GM23248 (cell line): ENCODE results near the gene GNB1. TPM values are rescaled to one million over a fixed set of nuclear protein-coding genes. Genes with fewer than 3 reads are reported as not detected.
"Not testable (repeated sequence)": the region's sequence is repeated elsewhere in the genome, so short reads cannot be mapped to it uniquely, and the experiment has no call there.

Experiments
- DNase-seq: peaks from one replicate; pipeline ENCODE4 v3.0.0-alpha.2; 2015
- H2AFZ ChIP-seq: fragments of 200-600 bp; sonication (generic); 2 replicates; pipeline ENCODE4 v1.6.1; 2016; ENCODE audit warnings: antibody characterized with exemption
- H3F3A ChIP-seq: fragments of 200-600 bp; sonication (generic); 2 replicates; pipeline ENCODE4 v1.6.1; 2016; ENCODE audit warnings: mild to moderate bottlenecking, antibody characterized with exemption, mixed run types; ENCODE audit not compliant: insufficient read depth
- H3K27ac ChIP-seq: fragments of 200-600 bp; sonication (generic); 2 replicates; pipeline ENCODE4 v1.5.1; 2016; ENCODE audit warnings: mild to moderate bottlenecking
- H3K27me3 ChIP-seq: fragments of 200-600 bp; sonication (generic); replicated peaks from 2 replicates; pipeline ENCODE4 v1.6.1; 2016; ENCODE audit warnings: mild to moderate bottlenecking; ENCODE audit not compliant: insufficient read depth
- H3K36me3 ChIP-seq: fragments of 200-600 bp; sonication (generic); 2 replicates; pipeline ENCODE4 v1.6.1; 2016; ENCODE audit warnings: low read depth, mild to moderate bottlenecking
- H3K4me1 ChIP-seq: fragments of 200-600 bp; sonication (generic); 2 replicates; pipeline ENCODE4 v1.6.1; 2016; ENCODE audit warnings: mild to moderate bottlenecking; ENCODE audit not compliant: insufficient read depth
- H3K4me2 ChIP-seq: fragments of 200-600 bp; sonication (generic); one replicate; pipeline ENCODE4 v1.6.1; 2016; ENCODE audit warnings: mild to moderate bottlenecking; ENCODE audit not compliant: unreplicated experiment
- H3K4me3 ChIP-seq: fragments of 200-600 bp; sonication (generic); 2 replicates; pipeline ENCODE4 v1.5.1; 2016; ENCODE audit warnings: mild to moderate bottlenecking
- H3K79me2 ChIP-seq: fragments of 200-600 bp; sonication (generic); 2 replicates; pipeline ENCODE4 v1.6.1; 2016; ENCODE audit warnings: mild to moderate bottlenecking; ENCODE audit not compliant: insufficient read depth
- H3K9ac ChIP-seq: fragments of 200-600 bp; sonication (generic); 2 replicates; pipeline ENCODE4 v1.6.1; 2016; ENCODE audit warnings: mild to moderate bottlenecking
- H3K9me2 ChIP-seq: fragments of 200-600 bp; sonication (generic); 2 replicates; pipeline ENCODE4 v1.6.1; 2016; ENCODE audit warnings: mixed run types, mild to moderate bottlenecking, moderate library complexity; ENCODE audit not compliant: insufficient read depth
- H3K9me3 ChIP-seq: fragments of 200-600 bp; sonication (generic); one replicate; pipeline ENCODE4 v1.6.1; 2017; ENCODE audit warnings: low read depth
- H4K20me1 ChIP-seq: fragments of 200-600 bp; sonication (generic); 2 replicates; pipeline ENCODE4 v1.6.0; 2016; ENCODE audit not compliant: insufficient read depth
- WGBS, 2 experiments: methylation state at CpG; one replicate each; pipeline ENCODE4 v1.1.6; 2015 to 2017; ENCODE audit warnings: low lambda C conversion rate in 2 of 2, low coverage in 1 of 2; ENCODE audit errors: missing lambda C conversion rate in 2 of 2; 5-methylcytosine and 5-hydroxymethylcytosine counted together
- in situ Hi-C: fragments of 300-500 bp; cut with MboI; formaldehyde crosslinking; loops from 2 replicates; pipeline ENCODE4 v1.15.0; 2020
- polyA plus RNA-seq: library from polyadenylated mRNA; unstranded; fragments of >200 nt; fragmentation: Nextera tagmentation; extraction: Ambion mirVana; gene quantifications from 2 replicates; pipeline ENCODE4 v1.2.1, GENCODE V29; 2016
- total RNA-seq: library from RNA; depleted of rRNA; stranded (reverse); fragments of >200 nt; shearing (Covaris generic); gene quantifications from 2 replicates; pipeline ENCODE4 v1.2.3, GENCODE V29; 2014; rRNA removed

Gene GNB1
- total and polyA plus RNA-seq, 2 experiments from 2014 or later: 92.0 to 97.7 TPM

- DNase-seq, in situ Hi-C loops: not testable (repeated sequence)
- 83 to 84% methylated on average over 8 to 12 of the region's 22 CpGs for WGBS, 2 experiments
Measured at GRCh38 chr1:1738799-1739337, 152.0 kb downstream of the GNB1 start.

GRCh38 chr1:1737675-1738590, 153.0 kb downstream of the GNB1 start:
- H3K36me3 ChIP-seq, H3K27ac ChIP-seq: not testable (repeated sequence)
- WGBS, 2 experiments: 94 to 97% methylated on average over 18 to 19 of the region's 44 CpGs

More at GRCh38 chr1:1738799-1739337, 152.0 kb downstream of the GNB1 start:
- not testable (repeated sequence) for H3K27me3 ChIP-seq, H3K27ac ChIP-seq, H3F3A ChIP-seq, H3K36me3 ChIP-seq, H4K20me1 ChIP-seq, H3K9ac ChIP-seq, H3K4me1 ChIP-seq, H3K4me3 ChIP-seq, H3K9me3 ChIP-seq, H2AFZ ChIP-seq, H3K9me2 ChIP-seq, H3K4me2 ChIP-seq
- H3K79me2 ChIP-seq: peaks cover 24% of the 10 kb centered on the region

More at GRCh38 chr1:1737675-1738590, 153.0 kb downstream of the GNB1 start:
- H2AFZ ChIP-seq, H3K4me2 ChIP-seq, H3K4me1 ChIP-seq, H3K9ac ChIP-seq, H3K9me3 ChIP-seq, H3K27me3 ChIP-seq, H3F3A ChIP-seq, DNase-seq, H3K4me3 ChIP-seq, H3K9me2 ChIP-seq, in situ Hi-C loops, H4K20me1 ChIP-seq: not testable (repeated sequence)
- H3K79me2 ChIP-seq: peaks cover 17% of the 10 kb centered on the region

Other genes starting within 250 kb of the GNB1 start
- 8.2 and 11.7 TPM in 2 replicates for gene CDK11B, start 232.1 kb downstream of the GNB1 start, total RNA-seq
- gene CDK11B, start 232.1 kb downstream of the GNB1 start, polyA plus RNA-seq: 18.2 and 19.1 TPM in 2 replicates
- 32.5 and 38.3 TPM in 2 replicates for gene SLC35E2B, start 198.3 kb downstream of the GNB1 start, total RNA-seq
- 22.2 and 23.4 TPM in 2 replicates for gene SLC35E2B, start 198.3 kb downstream of the GNB1 start, polyA plus RNA-seq
- 5.1 and 14.4 TPM in 2 replicates for gene CDK11A, start 166.7 kb downstream of the GNB1 start, total RNA-seq
- gene CDK11A, start 166.7 kb downstream of the GNB1 start, polyA plus RNA-seq: 18.9 and 20.0 TPM in 2 replicates
- gene NADK, start 112.6 kb downstream of the GNB1 start, total RNA-seq: 43.0 and 45.4 TPM in 2 replicates
- 43.1 and 43.9 TPM in 2 replicates for gene NADK, start 112.6 kb downstream of the GNB1 start, polyA plus RNA-seq
- gene CALML6, start 24.2 kb upstream of the GNB1 start, total RNA-seq: 0.11 and 0.51 TPM in 2 replicates
- not detected in 2 replicates for gene CALML6, start 24.2 kb upstream of the GNB1 start, polyA plus RNA-seq
- not detected in 2 replicates for gene TMEM52, start 28.2 kb upstream of the GNB1 start, total RNA-seq
- 0.28 and 0.40 TPM in 2 replicates for gene TMEM52, start 28.2 kb upstream of the GNB1 start, polyA plus RNA-seq
- not detected in 2 replicates for gene CFAP74, start 112.7 kb upstream of the GNB1 start, total RNA-seq
- not detected in 2 replicates for gene CFAP74, start 112.7 kb upstream of the GNB1 start, polyA plus RNA-seq
- not detected in 2 replicates for gene GABRD, start 128.3 kb upstream of the GNB1 start, total RNA-seq
- not detected in 2 replicates for gene GABRD, start 128.3 kb upstream of the GNB1 start, polyA plus RNA-seq
- 0.63 and 1.4 TPM in 2 replicates for gene PRKCZ, start 159.3 kb upstream of the GNB1 start, total RNA-seq
- gene PRKCZ, start 159.3 kb upstream of the GNB1 start, polyA plus RNA-seq: 2.8 and 3.4 TPM in 2 replicates